Panc1 (cell line): ENCODE results near the gene ALPK3. TPM values are rescaled to one million over a fixed set of nuclear protein-coding genes. Genes with fewer than 3 reads are reported as not detected.

ENCODE experiments used
- ATAC-seq: fragments of 200-7000 bp; cut with Tn5 transposase; 2 replicates; pipeline ENCODE4 v1.9.1; 2020; ENCODE audit warnings: mild to moderate bottlenecking, moderate library complexity
- BruUV-seq: library from RNA; stranded (reverse); fragments of 400-500 nt; replicated peaks from 2 replicates; lab custom pipeline; 2021; lab: Mats Ljungman, UMichigan
- CTCF ChIA-PET: fragments of 300-600 bp; sonication (Branson Sonifier 250); formaldehyde crosslinking; loops from one replicate; lab custom pipeline; 2022; ENCODE audit warnings: antibody characterized with exemption; lab: Charles Lee
- POLR2A ChIA-PET: fragments of 300-600 bp; sonication (Branson Sonifier 250); formaldehyde crosslinking; loops from one replicate; lab custom pipeline; 2022; ENCODE audit warnings: antibody characterized with exemption; lab: Charles Lee
- DNase-seq: peaks from one replicate; pipeline ENCODE4 v3.0.0-alpha.2; 2010; ENCODE audit warnings: low read depth, low spot score
- H3K27ac ChIP-seq: 2 replicates; pipeline ENCODE4 v1.5.1; 2011; ENCODE audit warnings: mild to moderate bottlenecking, low read length, inconsistent platforms
- H3K27me3 ChIP-seq: fragments of 200-500 bp; sonication (Bioruptor generic); 2 replicates; pipeline ENCODE4 v1.6.0; 2014; ENCODE audit warnings: low read length, inconsistent platforms; ENCODE audit not compliant: control insufficient read depth, insufficient read depth
- H3K36me3 ChIP-seq: fragments of 200-500 bp; sonication (Bioruptor generic); 2 replicates; pipeline ENCODE4 v1.5.1; 2014; ENCODE audit warnings: inconsistent platforms, mild to moderate bottlenecking, low read length, moderate library complexity; ENCODE audit not compliant: control insufficient read depth, insufficient read depth
- H3K4me1 ChIP-seq: 2 replicates; pipeline ENCODE4 v1.5.1; 2011; ENCODE audit warnings: inconsistent platforms, mild to moderate bottlenecking, low read length, moderate library complexity; ENCODE audit not compliant: control insufficient read depth, insufficient read depth
- H3K4me3 ChIP-seq, 2 experiments: 2 replicates each; pipeline ENCODE4 v1.5.1; 2011 to 2012; ENCODE audit warnings: low read depth in 2 of 2, low read length in 2 of 2, mild to moderate bottlenecking in 2 of 2, inconsistent platforms in 1 of 2, moderate library complexity in 1 of 2
- H3K9me3 ChIP-seq: fragments of 200-500 bp; sonication (Bioruptor generic); 2 replicates; pipeline ENCODE4 v1.5.1; 2014; ENCODE audit warnings: low read depth, mild to moderate bottlenecking, inconsistent platforms, low read length, moderate library complexity; ENCODE audit not compliant: control insufficient read depth, insufficient read depth
- POLR2AphosphoS5 ChIP-seq: IDR thresholded peaks from 2 replicates; pipeline ENCODE4 v1.6.1; 2012; ENCODE audit warnings: mild to moderate bottlenecking, low read depth, low read length, moderate library complexity
- SIN3A ChIP-seq: IDR thresholded peaks from 2 replicates; pipeline ENCODE4 v1.6.1; 2012; ENCODE audit warnings: low read depth, mild to moderate bottlenecking, low read length, moderate library complexity, borderline replicate concordance; ENCODE audit not compliant: insufficient read depth
- TCF7L2 ChIP-seq: IDR thresholded peaks from 2 replicates; pipeline ENCODE4 v1.6.1; 2011; ENCODE audit warnings: mild to moderate bottlenecking, low read depth, low read length, inconsistent platforms
- in situ Hi-C: cut with HindIII; loops from 2 replicates; pipeline ENCODE4 v1.10.0; 2016; ENCODE audit warnings: low sequenced_read_pairs, low pct_unique_long_range_greater_than_20kb
- intact Hi-C: fragments of 100-400 bp; cut with micrococcal nuclease; formaldehyde crosslinking; loops from one replicate; pipeline ENCODE4 v1.10.0; 2022; ENCODE audit not compliant: unreplicated experiment
- total RNA-seq: library from RNA; stranded (reverse); gene quantifications from one replicate; pipeline ENCODE4 v1.2.1, GENCODE V29; 2021; ENCODE audit not compliant: unreplicated experiment
- TF ChIP-seq, protein P1 (sequence below): fragments of 450-650 bp; IDR thresholded peaks from 2 replicates; pipeline ENCODE4 v1.5.1; 2017; ENCODE audit warnings: mild to moderate bottlenecking
- TF ChIP-seq, protein P2 (sequence below), 2 experiments: IDR thresholded peaks; 2 replicates each; pipeline ENCODE4 v1.6.1; 2011 to 2012; ENCODE audit warnings: low read depth in 2 of 2, control low read depth in 1 of 2, low read length in 1 of 2, mild to moderate bottlenecking in 1 of 2, moderate library complexity in 1 of 2; ENCODE audit not compliant: insufficient read depth in 1 of 2

ALPK3 gene
- total RNA-seq, 1 experiment from 2014 or later, result 1.0 TPM

DNA sequence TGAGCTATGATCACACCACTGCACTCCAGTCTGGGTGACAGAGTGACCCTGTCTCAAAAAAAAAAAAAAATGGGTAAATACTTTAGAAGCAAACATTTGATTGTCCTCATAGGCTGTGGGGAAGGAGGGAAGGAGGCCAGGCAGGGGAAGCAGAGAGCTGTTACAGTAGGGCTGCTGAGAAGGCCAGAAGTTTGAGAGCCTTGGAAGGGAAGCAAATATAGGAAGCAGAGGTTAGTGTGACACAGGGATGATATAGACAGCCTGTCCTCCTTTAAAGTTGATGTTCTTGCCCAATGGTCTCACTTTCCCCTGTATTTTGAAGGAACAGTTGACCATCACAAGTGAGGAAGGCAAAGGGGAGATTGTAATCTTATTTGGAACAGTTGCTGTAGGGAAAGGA is 5.3 kb upstream of the ALPK3 start:
- H3K36me3 ChIP-seq, result no peaks in the 10 kb centered on the region
- no peak for DNase-seq
- intact Hi-C loops, result no loop called here
- no peaks in the 10 kb centered on the region for H3K27me3 ChIP-seq
- POLR2A ChIA-PET, result no interaction called here
- CTCF ChIA-PET, result no interaction called here
- no peak overlapping the region for H3K27ac ChIP-seq
- no peak for ATAC-seq
- no peaks in the 10 kb centered on the region for H3K9me3 ChIP-seq
- BruUV-seq, result no TSS peak
- H3K4me3 ChIP-seq, result no peak overlapping the region
- H3K4me1 ChIP-seq, result no peaks in the 10 kb centered on the region
- in situ Hi-C loops, result no loop called here
- TF ChIP-seq, protein P1, sequence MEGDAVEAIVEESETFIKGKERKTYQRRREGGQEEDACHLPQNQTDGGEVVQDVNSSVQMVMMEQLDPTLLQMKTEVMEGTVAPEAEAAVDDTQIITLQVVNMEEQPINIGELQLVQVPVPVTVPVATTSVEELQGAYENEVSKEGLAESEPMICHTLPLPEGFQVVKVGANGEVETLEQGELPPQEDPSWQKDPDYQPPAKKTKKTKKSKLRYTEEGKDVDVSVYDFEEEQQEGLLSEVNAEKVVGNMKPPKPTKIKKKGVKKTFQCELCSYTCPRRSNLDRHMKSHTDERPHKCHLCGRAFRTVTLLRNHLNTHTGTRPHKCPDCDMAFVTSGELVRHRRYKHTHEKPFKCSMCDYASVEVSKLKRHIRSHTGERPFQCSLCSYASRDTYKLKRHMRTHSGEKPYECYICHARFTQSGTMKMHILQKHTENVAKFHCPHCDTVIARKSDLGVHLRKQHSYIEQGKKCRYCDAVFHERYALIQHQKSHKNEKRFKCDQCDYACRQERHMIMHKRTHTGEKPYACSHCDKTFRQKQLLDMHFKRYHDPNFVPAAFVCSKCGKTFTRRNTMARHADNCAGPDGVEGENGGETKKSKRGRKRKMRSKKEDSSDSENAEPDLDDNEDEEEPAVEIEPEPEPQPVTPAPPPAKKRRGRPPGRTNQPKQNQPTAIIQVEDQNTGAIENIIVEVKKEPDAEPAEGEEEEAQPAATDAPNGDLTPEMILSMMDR, result no peak
- TF ChIP-seq TCF7L2, result no peak
- no peak for TF ChIP-seq POLR2AphosphoS5
- TF ChIP-seq SIN3A, result no peak
- TF ChIP-seq, protein P2, sequence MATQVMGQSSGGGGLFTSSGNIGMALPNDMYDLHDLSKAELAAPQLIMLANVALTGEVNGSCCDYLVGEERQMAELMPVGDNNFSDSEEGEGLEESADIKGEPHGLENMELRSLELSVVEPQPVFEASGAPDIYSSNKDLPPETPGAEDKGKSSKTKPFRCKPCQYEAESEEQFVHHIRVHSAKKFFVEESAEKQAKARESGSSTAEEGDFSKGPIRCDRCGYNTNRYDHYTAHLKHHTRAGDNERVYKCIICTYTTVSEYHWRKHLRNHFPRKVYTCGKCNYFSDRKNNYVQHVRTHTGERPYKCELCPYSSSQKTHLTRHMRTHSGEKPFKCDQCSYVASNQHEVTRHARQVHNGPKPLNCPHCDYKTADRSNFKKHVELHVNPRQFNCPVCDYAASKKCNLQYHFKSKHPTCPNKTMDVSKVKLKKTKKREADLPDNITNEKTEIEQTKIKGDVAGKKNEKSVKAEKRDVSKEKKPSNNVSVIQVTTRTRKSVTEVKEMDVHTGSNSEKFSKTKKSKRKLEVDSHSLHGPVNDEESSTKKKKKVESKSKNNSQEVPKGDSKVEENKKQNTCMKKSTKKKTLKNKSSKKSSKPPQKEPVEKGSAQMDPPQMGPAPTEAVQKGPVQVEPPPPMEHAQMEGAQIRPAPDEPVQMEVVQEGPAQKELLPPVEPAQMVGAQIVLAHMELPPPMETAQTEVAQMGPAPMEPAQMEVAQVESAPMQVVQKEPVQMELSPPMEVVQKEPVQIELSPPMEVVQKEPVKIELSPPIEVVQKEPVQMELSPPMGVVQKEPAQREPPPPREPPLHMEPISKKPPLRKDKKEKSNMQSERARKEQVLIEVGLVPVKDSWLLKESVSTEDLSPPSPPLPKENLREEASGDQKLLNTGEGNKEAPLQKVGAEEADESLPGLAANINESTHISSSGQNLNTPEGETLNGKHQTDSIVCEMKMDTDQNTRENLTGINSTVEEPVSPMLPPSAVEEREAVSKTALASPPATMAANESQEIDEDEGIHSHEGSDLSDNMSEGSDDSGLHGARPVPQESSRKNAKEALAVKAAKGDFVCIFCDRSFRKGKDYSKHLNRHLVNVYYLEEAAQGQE (IDR thresholded peaks at IDR 0.05; ENCODE audit: insufficient read depth in 1 of 2, low read depth in 2 of 2, low read length in 1 of 2), result no peak

DNA sequence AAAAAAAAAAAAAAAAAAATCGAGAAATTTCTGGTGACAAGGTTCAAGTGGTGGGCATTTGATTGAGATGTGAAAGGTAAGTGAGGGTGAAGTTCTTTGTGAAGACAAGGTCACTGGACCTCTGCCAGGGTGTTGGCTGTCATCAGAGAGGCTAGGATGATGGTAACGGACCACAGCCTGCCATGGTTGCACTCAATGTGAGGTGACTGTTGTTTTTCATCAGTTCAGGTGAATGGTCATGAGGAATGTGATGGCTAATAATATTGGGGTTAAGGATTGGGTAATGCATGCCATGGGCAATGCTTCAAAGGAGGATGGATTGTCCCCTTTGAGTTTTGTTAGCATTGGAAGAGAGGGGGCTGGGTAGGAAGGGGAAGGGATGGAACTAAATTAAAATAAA is 4.3 kb upstream of the ALPK3 start:
- DNase-seq, result no peak
- Histone ChIP-seq H3K4me1 (no peaks in the 10 kb centered on the region), H3K36me3 (no peaks in the 10 kb centered on the region), H3K27me3 (no peaks in the 10 kb centered on the region), H3K4me3 (no peak overlapping the region), H3K9me3 (no peaks in the 10 kb centered on the region), H3K27ac (no peak overlapping the region)
- no TSS peak for BruUV-seq
- in situ Hi-C loops (no loop called here), intact Hi-C loops (no loop called here)
- CTCF ChIA-PET, result no interaction called here
- ATAC-seq, result no peak
- POLR2A ChIA-PET, result no interaction called here
- TF ChIP-seq POLR2AphosphoS5 (no peak), SIN3A (no peak), TCF7L2 (no peak)
- TF ChIP-seq, protein P1, result no peak
